Measurements from ENCODE around the gene LSP1.

The LSP1 gene

GRCh38 chr11:1889941-1890855, 37.3 kb downstream of the LSP1 start:
- Histone ChIP-seq H3K9ac (ENCODE audit: low read length in 5 of 5) (no peak overlapping the region), H3K4me1 (ENCODE audit: control insufficient read depth in 5 of 5, insufficient read depth in 5 of 5, low read length in 5 of 5) (peaks cover 0 to 19% (median 11%) of the 10 kb centered on the region in 5 donors), H3K4me3 (ENCODE audit: low read depth in 1 of 5, low read length in 5 of 5) (no peak overlapping the region), H3K9me3 (ENCODE audit: control insufficient read depth in 5 of 5, low read length in 5 of 5) (peaks cover 0 to 4% (median 0%) of the 10 kb centered on the region in 5 donors), H3K27me3 (ENCODE audit: control insufficient read depth in 5 of 5, insufficient read depth in 4 of 5, low read length in 5 of 5) (peaks cover 2 to 17% (median 8%) of the 10 kb centered on the region in 5 donors), H3K27ac (ENCODE audit: low read depth, low read length) (no peak overlapping the region), H3K36me3 (ENCODE audit: control insufficient read depth in 5 of 5, insufficient read depth in 5 of 5, low read length in 5 of 5) (peaks cover 5 to 40% (median 30%) of the 10 kb centered on the region in 5 donors)

- no peak overlapping the region for H3K4me3 ChIP-seq (ENCODE audit: low read depth in 1 of 5, low read length in 5 of 5)
Measured at GRCh38 chr11:1890856-1891830, 38.3 kb downstream of the LSP1 start.

DNA sequence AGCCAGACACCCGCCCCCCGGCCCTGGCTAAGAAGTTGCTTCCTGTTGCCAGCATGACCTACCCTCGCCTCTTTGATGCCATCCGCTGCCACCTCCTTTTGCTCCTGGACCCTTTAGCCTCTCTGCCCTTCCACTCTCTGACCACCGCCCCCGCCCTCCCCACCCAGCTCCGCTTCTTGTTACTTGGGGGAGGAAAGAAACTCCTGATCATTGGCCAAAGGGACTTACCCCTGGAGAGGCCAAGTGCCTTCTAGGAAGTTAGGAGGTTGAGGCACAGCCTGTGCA, 38.9 kb downstream of the LSP1 start, which contains the start of gene PRR33:
TSS of gene PRR33 (minus strand) at position 65 of the 285 bp plus-strand sequence. CDS start 1,311 bp downstream, outside the sequence.
- peaks cover 0 to 24% (median 17%) of the 10 kb centered on the region in 5 donors for H3K36me3 ChIP-seq (ENCODE audit: control insufficient read depth in 5 of 5, insufficient read depth in 5 of 5, low read length in 5 of 5)
- H3K9me3 ChIP-seq (ENCODE audit: control insufficient read depth in 5 of 5, low read length in 5 of 5) = peaks cover 0 to 4% (median 0%) of the 10 kb centered on the region in 5 donors
- peaks cover 2 to 17% (median 8%) of the 10 kb centered on the region in 5 donors for H3K27me3 ChIP-seq (ENCODE audit: control insufficient read depth in 5 of 5, insufficient read depth in 4 of 5, low read length in 5 of 5)
- no peak within 1 kb of the TSS for H3K4me3 ChIP-seq (ENCODE audit: low read depth in 1 of 5, low read length in 5 of 5)
- no peak within 1 kb of the TSS for H3K27ac ChIP-seq (ENCODE audit: low read depth, low read length)
- peaks cover 0 to 19% (median 11%) of the 10 kb centered on the region in 5 donors for H3K4me1 ChIP-seq (ENCODE audit: control insufficient read depth in 5 of 5, insufficient read depth in 5 of 5, low read length in 5 of 5)
- no peak within 1 kb of the TSS for H3K9ac ChIP-seq (ENCODE audit: low read length in 5 of 5)

More at GRCh38 chr11:1890856-1891830, 38.3 kb downstream of the LSP1 start:
- peaks cover 0 to 31% (median 21%) of the 10 kb centered on the region in 5 donors for H3K36me3 ChIP-seq (ENCODE audit: control insufficient read depth in 5 of 5, insufficient read depth in 5 of 5, low read length in 5 of 5)
- H3K4me1 ChIP-seq (ENCODE audit: control insufficient read depth in 5 of 5, insufficient read depth in 5 of 5, low read length in 5 of 5) = peaks cover 0 to 19% (median 11%) of the 10 kb centered on the region in 5 donors
- H3K27me3 ChIP-seq (ENCODE audit: control insufficient read depth in 5 of 5, insufficient read depth in 4 of 5, low read length in 5 of 5) = peaks cover 2 to 17% (median 8%) of the 10 kb centered on the region in 5 donors
- no peak overlapping the region for H3K27ac ChIP-seq (ENCODE audit: low read depth, low read length)
- H3K9ac ChIP-seq (ENCODE audit: low read length in 5 of 5) = no peak overlapping the region
- H3K9me3 ChIP-seq (ENCODE audit: control insufficient read depth in 5 of 5, low read length in 5 of 5) = peaks cover 0 to 4% (median 0%) of the 10 kb centered on the region in 5 donors

DNA sequence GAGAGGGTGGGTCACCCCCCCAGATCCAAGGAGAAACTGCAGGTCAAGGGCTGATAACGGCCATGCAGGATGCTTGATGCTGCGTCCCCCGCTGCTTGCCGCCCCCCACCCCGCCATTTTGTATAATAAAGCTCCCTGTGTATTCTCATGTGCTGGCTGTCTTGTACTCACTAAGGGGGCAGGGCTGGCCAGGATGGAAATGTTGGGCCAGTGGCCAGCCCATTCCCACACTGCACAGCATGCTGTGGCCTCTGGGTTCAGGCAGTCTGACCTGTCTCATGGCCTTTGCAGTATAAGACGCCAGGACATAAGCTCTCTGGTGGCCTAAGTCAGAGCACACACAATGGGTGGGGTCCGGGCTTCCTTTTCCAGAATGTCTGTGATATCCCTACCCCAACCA, 39.2 kb downstream of the LSP1 start:
- Histone ChIP-seq H3K4me3 (ENCODE audit: low read depth in 1 of 5, low read length in 5 of 5) (no peak overlapping the region), H3K9me3 (ENCODE audit: control insufficient read depth in 5 of 5, low read length in 5 of 5) (peaks cover 0 to 4% (median 0%) of the 10 kb centered on the region in 5 donors), H3K27me3 (ENCODE audit: control insufficient read depth in 5 of 5, insufficient read depth in 4 of 5, low read length in 5 of 5) (peaks cover 2 to 17% (median 8%) of the 10 kb centered on the region in 5 donors), H3K9ac (ENCODE audit: low read length in 5 of 5) (no peak overlapping the region), H3K27ac (ENCODE audit: low read depth, low read length) (no peak overlapping the region), H3K4me1 (ENCODE audit: control insufficient read depth in 5 of 5, insufficient read depth in 5 of 5, low read length in 5 of 5) (peaks cover 0 to 19% (median 11%) of the 10 kb centered on the region in 5 donors), H3K36me3 (ENCODE audit: control insufficient read depth in 5 of 5, insufficient read depth in 5 of 5, low read length in 5 of 5) (peaks cover 0 to 21% (median 17%) of the 10 kb centered on the region in 5 donors)

DNA sequence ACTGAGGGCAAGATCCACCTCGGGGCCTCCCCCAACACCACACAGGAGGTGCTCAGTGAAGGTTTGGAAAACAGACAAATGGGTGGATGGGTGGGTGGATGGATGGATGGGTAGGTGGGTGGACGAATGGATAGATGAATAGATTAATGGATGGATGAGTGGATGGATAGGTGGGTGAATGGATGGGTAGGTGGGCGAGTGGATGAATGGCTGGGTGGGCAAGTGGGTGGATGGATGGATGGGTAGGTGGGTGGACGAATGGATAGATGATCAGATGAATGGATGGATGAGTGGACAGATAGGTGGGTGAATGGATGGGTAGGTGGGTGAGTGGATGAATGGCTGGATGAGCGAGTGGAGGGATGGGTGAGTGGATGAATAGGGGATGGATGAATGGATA, 39.7 kb downstream of the LSP1 start:
- peaks cover 0 to 4% (median 0%) of the 10 kb centered on the region in 5 donors for H3K9me3 ChIP-seq (ENCODE audit: control insufficient read depth in 5 of 5, low read length in 5 of 5)
- H3K27me3 ChIP-seq (ENCODE audit: control insufficient read depth in 5 of 5, insufficient read depth in 4 of 5, low read length in 5 of 5) = peaks cover 2 to 17% (median 8%) of the 10 kb centered on the region in 5 donors
- peaks cover 0 to 16% (median 13%) of the 10 kb centered on the region in 5 donors for H3K36me3 ChIP-seq (ENCODE audit: control insufficient read depth in 5 of 5, insufficient read depth in 5 of 5, low read length in 5 of 5)
- no peak overlapping the region for H3K4me3 ChIP-seq (ENCODE audit: low read depth in 1 of 5, low read length in 5 of 5)
- H3K9ac ChIP-seq (ENCODE audit: low read length in 5 of 5) = no peak overlapping the region
- no peak overlapping the region for H3K27ac ChIP-seq (ENCODE audit: low read depth, low read length)
- peaks cover 0 to 19% (median 11%) of the 10 kb centered on the region in 5 donors for H3K4me1 ChIP-seq (ENCODE audit: control insufficient read depth in 5 of 5, insufficient read depth in 5 of 5, low read length in 5 of 5)

DNA sequence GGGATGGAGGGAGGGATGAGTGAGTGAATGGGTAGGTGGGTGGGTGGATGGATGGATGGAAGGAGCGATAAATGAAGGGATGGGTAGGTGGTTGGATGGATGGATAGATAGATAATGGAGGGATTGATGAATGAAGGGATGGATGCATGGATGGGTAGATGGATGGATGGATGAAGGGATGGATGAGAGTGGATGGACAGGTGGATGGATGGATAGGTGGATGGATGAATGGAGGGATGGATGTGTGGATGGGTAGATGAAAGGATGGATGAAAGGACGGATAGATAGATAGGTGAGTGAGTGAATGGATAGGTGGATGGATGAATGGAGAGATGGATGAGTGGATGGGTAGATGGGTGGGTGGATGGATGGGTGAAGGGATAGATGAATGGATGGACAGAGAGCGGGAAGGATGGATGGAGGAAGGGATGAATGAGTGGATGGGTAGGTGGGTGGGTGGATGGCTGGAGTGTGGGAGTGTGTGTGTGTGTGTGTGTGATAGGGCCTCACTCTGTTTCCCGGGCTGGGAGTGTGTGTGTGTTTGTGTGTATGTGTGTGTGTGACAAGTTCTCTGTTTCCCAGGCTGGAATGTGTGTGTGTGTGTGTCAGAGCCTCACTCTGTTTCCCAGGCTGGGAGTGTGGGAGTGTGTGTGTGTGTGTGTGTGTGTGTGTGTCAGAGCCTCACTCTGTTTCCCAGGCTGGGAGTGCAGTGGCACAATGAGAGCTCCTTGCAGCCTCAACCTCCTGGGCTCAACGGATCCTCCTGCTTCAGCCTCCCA, 40.9 kb downstream of the LSP1 start:
- Histone ChIP-seq H3K4me1 (ENCODE audit: control insufficient read depth in 5 of 5, insufficient read depth in 5 of 5, low read length in 5 of 5) (peaks cover 0 to 7% (median 4%) of the 10 kb centered on the region in 5 donors), H3K27me3 (ENCODE audit: control insufficient read depth in 5 of 5, insufficient read depth in 4 of 5, low read length in 5 of 5) (peaks cover 2 to 17% (median 5%) of the 10 kb centered on the region in 5 donors), H3K9me3 (ENCODE audit: control insufficient read depth in 5 of 5, low read length in 5 of 5) (peaks cover 0 to 4% (median 0%) of the 10 kb centered on the region in 5 donors), H3K27ac (ENCODE audit: low read depth, low read length) (no peak overlapping the region), H3K36me3 (ENCODE audit: control insufficient read depth in 5 of 5, insufficient read depth in 5 of 5, low read length in 5 of 5) (peaks cover 0 to 5% (median under 1%) of the 10 kb centered on the region in 5 donors), H3K4me3 (ENCODE audit: low read depth in 1 of 5, low read length in 5 of 5) (no peak overlapping the region), H3K9ac (ENCODE audit: low read length in 5 of 5) (peak overlapping the region in 1 of 5 donors; percentile 99)

- Histone ChIP-seq H3K9ac (ENCODE audit: low read length in 5 of 5) (no peak overlapping the region), H3K36me3 (ENCODE audit: control insufficient read depth in 5 of 5, insufficient read depth in 5 of 5, low read length in 5 of 5) (no peaks in the 10 kb centered on the region), H3K9me3 (ENCODE audit: control insufficient read depth in 5 of 5, low read length in 5 of 5) (peaks cover 0 to 4% (median 0%) of the 10 kb centered on the region in 5 donors), H3K27ac (ENCODE audit: low read depth, low read length) (no peak overlapping the region), H3K4me1 (ENCODE audit: control insufficient read depth in 5 of 5, insufficient read depth in 5 of 5, low read length in 5 of 5) (peaks cover 0 to 12% (median 3%) of the 10 kb centered on the region in 5 donors), H3K4me3 (ENCODE audit: low read depth in 1 of 5, low read length in 5 of 5) (no peak overlapping the region), H3K27me3 (ENCODE audit: control insufficient read depth in 5 of 5, insufficient read depth in 4 of 5, low read length in 5 of 5) (peaks cover 2 to 17% (median 3%) of the 10 kb centered on the region in 5 donors)
Measured at GRCh38 chr11:1894759-1895158, 41.9 kb downstream of the LSP1 start.

DNA sequence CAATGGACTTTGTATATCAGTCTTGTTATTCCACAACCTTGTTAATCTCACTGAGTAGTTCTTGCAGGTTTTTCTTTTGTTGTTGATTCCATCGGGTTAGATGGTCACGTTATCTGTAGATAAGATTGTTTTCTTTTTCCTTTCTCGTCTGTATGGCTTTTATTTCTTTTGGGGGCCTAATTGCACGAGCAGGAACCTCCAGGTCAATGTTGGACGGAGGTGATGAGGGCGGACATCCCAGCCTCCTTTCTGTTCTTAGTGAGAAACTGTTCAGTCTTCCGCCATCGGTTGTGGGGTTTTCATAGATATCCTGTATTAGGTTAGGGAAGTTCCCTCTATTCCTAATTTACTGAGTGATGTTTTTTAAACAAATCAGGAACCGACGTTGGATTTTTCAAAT, 43.6 kb downstream of the LSP1 start:
- no peak overlapping the region for H3K4me3 ChIP-seq (ENCODE audit: low read depth in 1 of 5, low read length in 5 of 5)
- no peak overlapping the region for H3K27ac ChIP-seq (ENCODE audit: low read depth, low read length)
- peaks cover 0 to 8% (median 1%) of the 10 kb centered on the region in 5 donors for H3K27me3 ChIP-seq (ENCODE audit: control insufficient read depth in 5 of 5, insufficient read depth in 4 of 5, low read length in 5 of 5)
- H3K9me3 ChIP-seq (ENCODE audit: control insufficient read depth in 5 of 5, low read length in 5 of 5) = peaks cover 0 to 4% (median 0%) of the 10 kb centered on the region in 5 donors
- no peak overlapping the region for H3K9ac ChIP-seq (ENCODE audit: low read length in 5 of 5)
- no peaks in the 10 kb centered on the region for H3K36me3 ChIP-seq (ENCODE audit: control insufficient read depth in 5 of 5, insufficient read depth in 5 of 5, low read length in 5 of 5)
- H3K4me1 ChIP-seq (ENCODE audit: control insufficient read depth in 5 of 5, insufficient read depth in 5 of 5, low read length in 5 of 5) = peaks cover 0 to 9% (median 2%) of the 10 kb centered on the region in 5 donors

DNA sequence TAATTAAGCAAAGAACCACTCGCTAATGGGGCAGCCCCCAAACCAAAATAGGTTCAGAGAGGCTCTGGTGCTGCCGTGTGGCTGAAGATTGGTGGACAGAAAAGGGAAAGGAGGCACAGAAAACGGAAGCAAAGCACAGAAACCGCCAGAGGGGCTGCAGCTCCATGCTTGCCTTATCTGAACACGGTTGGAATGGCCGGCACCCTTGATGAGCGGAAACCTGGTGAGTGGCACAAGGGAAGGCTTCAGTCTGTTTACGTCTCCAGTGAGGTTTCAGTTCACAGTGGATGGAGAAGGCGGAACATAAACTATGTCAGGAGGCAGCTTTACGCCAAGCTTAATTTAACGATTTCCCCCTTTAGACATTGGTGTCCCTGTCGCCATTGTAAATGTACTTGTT, 44.0 kb downstream of the LSP1 start:
- H3K9me3 ChIP-seq (ENCODE audit: control insufficient read depth in 5 of 5, low read length in 5 of 5) = peaks cover 0 to 4% (median 0%) of the 10 kb centered on the region in 5 donors
- H3K9ac ChIP-seq (ENCODE audit: low read length in 5 of 5) = no peak overlapping the region
- peak overlapping the region in 4 of 5 donors; percentile 12 to 42 (median 30) for H3K4me3 ChIP-seq (ENCODE audit: low read depth in 1 of 5, low read length in 5 of 5)
- no peaks in the 10 kb centered on the region for H3K36me3 ChIP-seq (ENCODE audit: control insufficient read depth in 5 of 5, insufficient read depth in 5 of 5, low read length in 5 of 5)
- H3K27ac ChIP-seq (ENCODE audit: low read depth, low read length) = no peak overlapping the region
- H3K4me1 ChIP-seq (ENCODE audit: control insufficient read depth in 5 of 5, insufficient read depth in 5 of 5, low read length in 5 of 5) = peaks cover 0 to 9% (median 0%) of the 10 kb centered on the region in 5 donors
- H3K27me3 ChIP-seq (ENCODE audit: control insufficient read depth in 5 of 5, insufficient read depth in 4 of 5, low read length in 5 of 5) = peaks cover 0 to 8% (median 0%) of the 10 kb centered on the region in 5 donors

Data from subcutaneous abdominal adipose tissue (tissue), 5 donors.